Measurements from ENCODE around the gene NUP205.

- TF ChIP-seq POLR2A (IDR thresholded peaks at IDR 0.05) (no peak), CTCF (IDR thresholded peaks at IDR 0.05) (no peak)
Measured at GRCh38 chr7:135509589-135509838, 48.2 kb upstream of the NUP205 start.
